ENCODE data around the gene SMAD3.

DNA sequence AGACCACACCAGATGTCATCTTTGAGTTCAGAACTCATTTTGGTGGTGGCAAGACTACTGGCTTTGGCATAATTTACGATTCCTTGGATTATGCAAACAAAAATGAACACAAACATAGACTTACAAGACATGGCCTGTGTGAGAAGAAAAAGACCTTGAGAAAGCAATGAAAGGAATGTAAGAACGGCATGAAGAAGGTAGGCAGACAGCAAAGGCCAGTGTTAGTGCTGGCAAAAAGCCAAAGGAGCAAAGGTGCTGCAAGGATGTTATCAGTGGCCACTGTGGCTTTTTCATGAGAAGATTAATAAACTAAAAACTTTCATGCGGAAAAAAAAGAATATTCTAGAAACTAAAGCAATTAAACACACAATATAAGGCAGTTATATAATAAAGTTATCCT, 167.2 kb downstream of the SMAD3 start:
- TF ChIP-seq, protein P1, sequence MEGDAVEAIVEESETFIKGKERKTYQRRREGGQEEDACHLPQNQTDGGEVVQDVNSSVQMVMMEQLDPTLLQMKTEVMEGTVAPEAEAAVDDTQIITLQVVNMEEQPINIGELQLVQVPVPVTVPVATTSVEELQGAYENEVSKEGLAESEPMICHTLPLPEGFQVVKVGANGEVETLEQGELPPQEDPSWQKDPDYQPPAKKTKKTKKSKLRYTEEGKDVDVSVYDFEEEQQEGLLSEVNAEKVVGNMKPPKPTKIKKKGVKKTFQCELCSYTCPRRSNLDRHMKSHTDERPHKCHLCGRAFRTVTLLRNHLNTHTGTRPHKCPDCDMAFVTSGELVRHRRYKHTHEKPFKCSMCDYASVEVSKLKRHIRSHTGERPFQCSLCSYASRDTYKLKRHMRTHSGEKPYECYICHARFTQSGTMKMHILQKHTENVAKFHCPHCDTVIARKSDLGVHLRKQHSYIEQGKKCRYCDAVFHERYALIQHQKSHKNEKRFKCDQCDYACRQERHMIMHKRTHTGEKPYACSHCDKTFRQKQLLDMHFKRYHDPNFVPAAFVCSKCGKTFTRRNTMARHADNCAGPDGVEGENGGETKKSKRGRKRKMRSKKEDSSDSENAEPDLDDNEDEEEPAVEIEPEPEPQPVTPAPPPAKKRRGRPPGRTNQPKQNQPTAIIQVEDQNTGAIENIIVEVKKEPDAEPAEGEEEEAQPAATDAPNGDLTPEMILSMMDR (conservative IDR thresholded peaks at IDR 0.05): no peak
- TF ChIP-seq ZFX (IDR thresholded peaks at IDR 0.05): no peak

Data from C4-2B (cell line).